Coronary artery (tissue), 2 donors: ENCODE measurements around the gene TAF11L9.
"Not testable (repeated sequence)": the region's sequence is repeated elsewhere in the genome, so short reads cannot be mapped to it uniquely, and the experiment has no call there.

Source experiments
- DNase-seq: peaks from one replicate; pipeline ENCODE4 v3.0.0-alpha.2; 2017; ENCODE audit warnings: low spot score
- H3K27ac ChIP-seq, 2 donors: fragments of 200-600 bp; sonication (generic); one replicate each; pipeline ENCODE4 v1.5.1; 2016 to 2019
- H3K4me3 ChIP-seq: fragments of 200-600 bp; sonication (generic); 2 replicates; pipeline ENCODE4 v1.5.1; 2016; ENCODE audit warnings: mild to moderate bottlenecking, moderate library complexity
- TF ChIP-seq, protein P1 (sequence below): fragments of 200-600 bp; sonication (generic); IDR thresholded peaks from one replicate; pipeline ENCODE4 v1.5.1; 2019; ENCODE audit warnings: antibody characterized with exemption

Gene TAF11L9

GRCh38 chr5:17604951-17605350 lies 10.8 kb upstream of the TAF11L9 start:
- DNase-seq = no peak
- TF ChIP-seq, protein P1, sequence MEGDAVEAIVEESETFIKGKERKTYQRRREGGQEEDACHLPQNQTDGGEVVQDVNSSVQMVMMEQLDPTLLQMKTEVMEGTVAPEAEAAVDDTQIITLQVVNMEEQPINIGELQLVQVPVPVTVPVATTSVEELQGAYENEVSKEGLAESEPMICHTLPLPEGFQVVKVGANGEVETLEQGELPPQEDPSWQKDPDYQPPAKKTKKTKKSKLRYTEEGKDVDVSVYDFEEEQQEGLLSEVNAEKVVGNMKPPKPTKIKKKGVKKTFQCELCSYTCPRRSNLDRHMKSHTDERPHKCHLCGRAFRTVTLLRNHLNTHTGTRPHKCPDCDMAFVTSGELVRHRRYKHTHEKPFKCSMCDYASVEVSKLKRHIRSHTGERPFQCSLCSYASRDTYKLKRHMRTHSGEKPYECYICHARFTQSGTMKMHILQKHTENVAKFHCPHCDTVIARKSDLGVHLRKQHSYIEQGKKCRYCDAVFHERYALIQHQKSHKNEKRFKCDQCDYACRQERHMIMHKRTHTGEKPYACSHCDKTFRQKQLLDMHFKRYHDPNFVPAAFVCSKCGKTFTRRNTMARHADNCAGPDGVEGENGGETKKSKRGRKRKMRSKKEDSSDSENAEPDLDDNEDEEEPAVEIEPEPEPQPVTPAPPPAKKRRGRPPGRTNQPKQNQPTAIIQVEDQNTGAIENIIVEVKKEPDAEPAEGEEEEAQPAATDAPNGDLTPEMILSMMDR = no peak
- H3K27ac ChIP-seq = no peak overlapping the region
- H3K4me3 ChIP-seq = no peak overlapping the region

DNA sequence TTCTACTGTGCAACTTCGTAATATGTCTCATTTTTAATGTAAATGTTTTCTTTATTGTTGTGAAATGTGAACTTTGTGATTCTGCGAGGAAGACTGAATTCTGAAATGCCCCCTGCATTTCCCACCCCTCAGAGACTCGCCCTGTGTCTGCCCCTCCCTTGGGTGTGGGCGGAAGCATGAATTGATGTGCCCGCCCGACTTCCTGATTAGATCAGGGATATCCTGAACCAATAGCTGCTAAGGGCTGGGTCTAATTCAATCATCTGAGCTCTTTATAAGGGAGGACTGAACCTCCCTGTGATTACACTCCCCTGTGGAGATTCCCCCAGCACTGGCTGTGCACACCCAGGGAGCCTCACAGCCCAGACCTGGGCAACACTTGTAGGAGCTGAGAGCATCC lies 9.7 kb upstream of the TAF11L9 start, which contains the start of gene TAF11L11:
Gene TAF11L11 (plus strand): TSS at position 304 of the 400 bp plus-strand sequence.
- not testable (repeated sequence) for DNase-seq, H3K27ac ChIP-seq, H3K4me3 ChIP-seq

DNA sequence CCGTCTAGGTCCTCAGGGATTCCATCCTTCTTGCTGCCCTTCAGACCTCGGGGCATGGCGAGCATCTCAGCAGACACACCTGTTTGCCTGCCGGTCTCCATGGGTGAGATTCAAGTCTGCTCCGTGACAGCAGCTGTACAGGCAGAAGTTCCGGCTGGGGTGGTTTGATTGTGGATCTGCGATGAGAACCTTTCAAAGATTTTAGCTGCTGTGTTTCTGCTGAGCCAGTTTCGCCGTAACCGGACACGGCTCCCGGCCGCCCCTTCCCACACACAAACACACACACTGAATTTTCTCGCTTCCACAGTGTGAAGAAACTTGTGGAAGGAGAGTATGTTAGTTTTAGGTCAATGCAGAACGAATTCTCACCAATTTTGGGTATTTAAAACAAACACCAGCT lies 3.5 kb upstream of the TAF11L9 start, which contains the start of gene TAF11L10:
Gene TAF11L10 (minus strand): TSS at position 101 of the 400 bp plus-strand sequence.
- H3K4me3 ChIP-seq, DNase-seq, H3K27ac ChIP-seq: not testable (repeated sequence)

DNA sequence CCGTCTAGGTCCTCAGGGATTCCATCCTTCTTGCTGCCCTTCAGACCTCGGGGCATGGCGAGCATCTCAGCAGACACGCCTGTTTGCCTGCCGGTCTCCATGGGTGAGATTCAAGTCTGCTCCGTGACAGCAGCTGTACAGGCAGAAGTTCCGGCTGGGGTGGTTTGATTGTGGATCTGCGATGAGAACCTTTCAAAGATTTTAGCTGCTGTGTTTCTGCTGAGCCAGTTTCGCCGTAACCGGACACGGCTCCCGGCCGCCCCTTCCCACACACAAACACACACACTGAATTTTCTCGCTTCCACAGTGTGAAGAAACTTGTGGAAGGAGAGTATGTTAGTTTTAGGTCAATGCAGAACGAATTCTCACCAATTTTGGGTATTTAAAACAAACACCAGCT lies 3.3 kb downstream of the TAF11L9 start, which contains the start of gene TAF11L8:
Gene TAF11L8 (minus strand): TSS at position 101 of the 400 bp plus-strand sequence.
- not testable (repeated sequence) for H3K27ac ChIP-seq, DNase-seq, H3K4me3 ChIP-seq

DNA sequence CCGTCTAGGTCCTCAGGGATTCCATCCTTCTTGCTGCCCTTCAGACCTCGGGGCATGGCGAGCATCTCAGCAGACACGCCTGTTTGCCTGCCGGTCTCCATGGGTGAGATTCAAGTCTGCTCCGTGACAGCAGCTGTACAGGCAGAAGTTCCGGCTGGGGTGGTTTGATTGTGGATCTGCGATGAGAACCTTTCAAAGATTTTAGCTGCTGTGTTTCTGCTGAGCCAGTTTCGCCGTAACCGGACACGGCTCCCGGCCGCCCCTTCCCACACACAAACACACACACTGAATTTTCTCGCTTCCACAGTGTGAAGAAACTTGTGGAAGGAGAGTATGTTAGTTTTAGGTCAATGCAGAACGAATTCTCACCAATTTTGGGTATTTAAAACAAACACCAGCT lies 8.5 kb downstream of the TAF11L9 start, which contains the start of gene TAF11L7:
Gene TAF11L7 (minus strand): TSS at position 101 of the 400 bp plus-strand sequence.
- not testable (repeated sequence) for H3K27ac ChIP-seq, DNase-seq, H3K4me3 ChIP-seq
